Umbilical cord (tissue), 2 donors: ENCODE results near the gene LRMDA. TPM values are rescaled to one million over a fixed set of nuclear protein-coding genes. Genes with fewer than 3 reads are reported as not detected.

ENCODE experiments used
- DNase-seq: peaks from one replicate; pipeline ENCODE4 v3.0.0-alpha.2; 2015; ENCODE audit warnings: low spot score
- total RNA-seq: library from RNA; depleted of rRNA; stranded (reverse); fragments of >200 nt; gene quantifications from one replicate; pipeline ENCODE4 v1.2.3, GENCODE V29; 2014; ENCODE audit warnings: low replicate concordance; ENCODE audit not compliant: insufficient read depth

LRMDA gene
- total RNA-seq, 1 donor from 2014 or later, result 1.7 TPM

GRCh38 chr10:75444781-75445386 is 13.5 kb downstream of the LRMDA start:
- no peak for DNase-seq

GRCh38 chr10:75446508-75446907 is 15.1 kb downstream of the LRMDA start:
- no peak for DNase-seq

GRCh38 chr10:75448166-75448565 is 16.7 kb downstream of the LRMDA start:
- DNase-seq, result peak; percentile 72

GRCh38 chr10:75449382-75450074 is 18.1 kb downstream of the LRMDA start:
- DNase-seq, result no peak

GRCh38 chr10:75450075-75450445 is 18.6 kb downstream of the LRMDA start:
- peak; percentile 59 for DNase-seq

GRCh38 chr10:75450644-75451640 is 19.5 kb downstream of the LRMDA start:
- DNase-seq, result no peak

- DNase-seq, result no peak
Measured at GRCh38 chr10:75451831-75452230, 20.4 kb downstream of the LRMDA start.

GRCh38 chr10:75452997-75453396 is 21.6 kb downstream of the LRMDA start:
- DNase-seq, result no peak

GRCh38 chr10:75456122-75456521 is 24.7 kb downstream of the LRMDA start:
- no peak for DNase-seq

- DNase-seq, result no peak
Measured at GRCh38 chr10:75460059-75460458, 28.6 kb downstream of the LRMDA start.

- DNase-seq, result no peak
Measured at GRCh38 chr10:75461672-75462649, 30.5 kb downstream of the LRMDA start.

GRCh38 chr10:75462865-75463264 is 31.4 kb downstream of the LRMDA start:
- DNase-seq, result no peak

- peak; percentile 88 for DNase-seq
Measured at GRCh38 chr10:75464478-75465449, 33.3 kb downstream of the LRMDA start.

GRCh38 chr10:75465450-75465827 is 34.0 kb downstream of the LRMDA start:
- no peak for DNase-seq

GRCh38 chr10:75466001-75466400 is 34.6 kb downstream of the LRMDA start:
- DNase-seq, result peak; percentile 58

GRCh38 chr10:75466886-75467285 is 35.5 kb downstream of the LRMDA start:
- DNase-seq, result no peak

- DNase-seq, result no peak
Measured at GRCh38 chr10:75468612-75469005, 37.2 kb downstream of the LRMDA start.

- DNase-seq, result peak; percentile 91
Measured at GRCh38 chr10:75469006-75469616, 37.7 kb downstream of the LRMDA start.

- DNase-seq, result peak; percentile 82
Measured at GRCh38 chr10:75470901-75471300, 39.5 kb downstream of the LRMDA start.
